ENCODE data around the gene ZBTB39. TPM values are rescaled to one million over a fixed set of nuclear protein-coding genes. Genes with fewer than 3 reads are reported as not detected.

Gene ZBTB39
- total RNA-seq (2022; extraction: Qiagen RNA extraction), result 3.9 to 6.7 TPM (median 5.5 TPM) in 5 replicates

GRCh38 chr12:57005980-57006808 is at the start of gene ZBTB39:
ZBTB39 (minus strand) TSS chr12:57006546; CDS start chr12:57004917, 1,629 bp downstream.

GRCh38 chr12:57049890-57050289 is 43.5 kb upstream of the ZBTB39 start, which contains the start of gene MYO1A:
MYO1A (minus strand) TSS chr12:57050129; CDS start chr12:57048323, 1,806 bp downstream.

GRCh38 chr12:57016348-57016747 is 10.0 kb upstream of the ZBTB39 start, which contains the start of gene TAC3:
TAC3 (minus strand) TSS chr12:57016529; CDS start chr12:57015797, 732 bp downstream.

GRCh38 chr12:56957229-56958052 is 48.9 kb downstream of the ZBTB39 start, which contains the start of gene RDH16:
RDH16 (minus strand) TSS chr12:56957608; CDS start chr12:56957462, 146 bp downstream.

Other genes starting within 250 kb of the ZBTB39 start
- 0.82 to 1.6 TPM (median 1.1 TPM) in 5 replicates for gene HSD17B6, start 243.2 kb downstream of the ZBTB39 start, total RNA-seq (2022; extraction: Qiagen RNA extraction)
- gene SDR9C7, start 72.1 kb downstream of the ZBTB39 start, total RNA-seq (2022; extraction: Qiagen RNA extraction), result 0.06 TPM in 1 of 5 replicates, not detected in the others
- 0.12 to 0.22 TPM (median 0.15 TPM) in 5 replicates for gene RDH16, start 48.9 kb downstream of the ZBTB39 start, total RNA-seq (2022; extraction: Qiagen RNA extraction)
- 0.15 to 0.18 TPM in 2 of 5 replicates, not detected in the others for gene TAC3, start 10.0 kb upstream of the ZBTB39 start, total RNA-seq (2022; extraction: Qiagen RNA extraction)
- 0.21 to 0.40 TPM (median 0.23 TPM) in 5 replicates for gene MYO1A, start 43.6 kb upstream of the ZBTB39 start, total RNA-seq (2022; extraction: Qiagen RNA extraction)
- gene NEMP1, start 72.2 kb upstream of the ZBTB39 start, total RNA-seq (2022; extraction: Qiagen RNA extraction), result 14.0 to 19.3 TPM (median 15.1 TPM) in 5 replicates
- 13.6 to 18.4 TPM (median 15.2 TPM) in 5 replicates for gene NAB2, start 82.6 kb upstream of the ZBTB39 start, total RNA-seq (2022; extraction: Qiagen RNA extraction)
- gene STAT6, start 104.8 kb upstream of the ZBTB39 start, total RNA-seq (2022; extraction: Qiagen RNA extraction), result 41.7 to 48.9 TPM (median 46.6 TPM) in 5 replicates
- 12.2 to 18.6 TPM (median 13.7 TPM) in 5 replicates for gene LRP1, start 121.9 kb upstream of the ZBTB39 start, total RNA-seq (2022; extraction: Qiagen RNA extraction)
- not detected in 5 replicates for gene LRP1-AS, start 141.1 kb upstream of the ZBTB39 start, total RNA-seq (2022; extraction: Qiagen RNA extraction)
- 4.1 to 6.0 TPM (median 5.1 TPM) in 5 replicates for gene NXPH4, start 210.2 kb upstream of the ZBTB39 start, total RNA-seq (2022; extraction: Qiagen RNA extraction)
- gene SHMT2, start 223.2 kb upstream of the ZBTB39 start, total RNA-seq (2022; extraction: Qiagen RNA extraction), result 112 to 153 TPM (median 121 TPM) in 5 replicates
- 0.18 to 0.36 TPM (median 0.30 TPM) in 5 replicates for gene STAC3, start 244.6 kb upstream of the ZBTB39 start, total RNA-seq (2022; extraction: Qiagen RNA extraction)

Data from A549 treated with Hydrocortisone at 1 μM for 4 hours (cell line).